SK-N-SH (cell line): ENCODE data around the gene MITD1.

Experiments used
- CHD2 ChIP-seq: fragments of 150-350 bp; IDR thresholded peaks from 2 replicates; pipeline ENCODE4 v1.6.1; 2018; ENCODE audit warnings: low read length; ENCODE audit not compliant: partially characterized antibody
- CTCF ChIP-seq: fragments of 200-600 bp; sonication (generic); IDR thresholded peaks from 2 replicates; pipeline ENCODE4 v1.6.1; 2017; ENCODE audit warnings: antibody characterized with exemption, mild to moderate bottlenecking, moderate library complexity
- EZH2phosphoT487 ChIP-seq: fragments of 200-600 bp; sonication (generic); IDR thresholded peaks from 2 replicates; pipeline ENCODE4 v1.6.1; 2017; ENCODE audit warnings: low read depth, mixed run types, mild to moderate bottlenecking, antibody characterized with exemption, moderate library complexity, borderline replicate concordance
- FOSL2 ChIP-seq: IDR thresholded peaks from 2 replicates; pipeline ENCODE4 v1.4.0; 2012; ENCODE audit warnings: low read depth, mild to moderate bottlenecking, moderate library complexity, borderline replicate concordance
- MAX ChIP-seq: IDR thresholded peaks from 2 replicates; pipeline ENCODE4 v1.4.0; 2012; ENCODE audit warnings: low read depth
- POLR2AphosphoS5 ChIP-seq: IDR thresholded peaks from 2 replicates; pipeline ENCODE4 v1.6.1; 2012; ENCODE audit warnings: low read depth, low read length
- RAD21 ChIP-seq: IDR thresholded peaks from 2 replicates; pipeline ENCODE4 v1.6.1; 2012; ENCODE audit warnings: mild to moderate bottlenecking, low read length
- REST ChIP-seq: IDR thresholded peaks from 2 replicates; pipeline ENCODE4 v1.6.1; 2012; ENCODE audit warnings: mild to moderate bottlenecking, low read depth, low read length, moderate library complexity
- RXRA ChIP-seq: IDR thresholded peaks from 2 replicates; pipeline ENCODE4 v1.4.0; 2012; ENCODE audit warnings: low read depth, mild to moderate bottlenecking, borderline replicate concordance
- SIN3A ChIP-seq: IDR thresholded peaks from 2 replicates; pipeline ENCODE4 v1.6.1; 2012; ENCODE audit warnings: low read depth, mild to moderate bottlenecking, low read length, moderate library complexity, borderline replicate concordance
- SMC3 ChIP-seq: IDR thresholded peaks from 2 replicates; pipeline ENCODE4 v1.6.1; 2012; ENCODE audit warnings: low read depth, low read length, improper control_type of control experiment
- USF2 ChIP-seq: fragments of 150-350 bp; IDR thresholded peaks from 2 replicates; pipeline ENCODE4 v1.6.1; 2017; ENCODE audit warnings: antibody characterized with exemption, low read length, low read depth, borderline replicate concordance
- YY1 ChIP-seq: IDR thresholded peaks from 2 replicates; pipeline ENCODE4 v1.4.0; 2012; ENCODE audit warnings: low read depth, mild to moderate bottlenecking
- ZBTB33 ChIP-seq: IDR thresholded peaks from 2 replicates; pipeline ENCODE4 v1.4.0; 2012; ENCODE audit warnings: low read depth, borderline replicate concordance

- TF ChIP-seq CTCF (no peak), REST (no peak), YY1 (no peak), SIN3A (no peak), ZBTB33 (no peak), SMC3 (no peak), FOSL2 (no peak), MAX (no peak), EZH2phosphoT487 (no peak), POLR2AphosphoS5 (no peak), RAD21 (no peak), USF2 (no peak), RXRA (no peak), CHD2 (no peak)
These were observed 9.3 kb downstream of the MITD1 start for GRCh38 chr2:99171377-99172140.
